Measurements from ENCODE around the gene OR13J1. TPM values are rescaled to one million over a fixed set of nuclear protein-coding genes. Genes with fewer than 3 reads are reported as not detected.

Gene OR13J1
- total RNA-seq, 2 experiments from 2014 or later, result not detected

DNA sequence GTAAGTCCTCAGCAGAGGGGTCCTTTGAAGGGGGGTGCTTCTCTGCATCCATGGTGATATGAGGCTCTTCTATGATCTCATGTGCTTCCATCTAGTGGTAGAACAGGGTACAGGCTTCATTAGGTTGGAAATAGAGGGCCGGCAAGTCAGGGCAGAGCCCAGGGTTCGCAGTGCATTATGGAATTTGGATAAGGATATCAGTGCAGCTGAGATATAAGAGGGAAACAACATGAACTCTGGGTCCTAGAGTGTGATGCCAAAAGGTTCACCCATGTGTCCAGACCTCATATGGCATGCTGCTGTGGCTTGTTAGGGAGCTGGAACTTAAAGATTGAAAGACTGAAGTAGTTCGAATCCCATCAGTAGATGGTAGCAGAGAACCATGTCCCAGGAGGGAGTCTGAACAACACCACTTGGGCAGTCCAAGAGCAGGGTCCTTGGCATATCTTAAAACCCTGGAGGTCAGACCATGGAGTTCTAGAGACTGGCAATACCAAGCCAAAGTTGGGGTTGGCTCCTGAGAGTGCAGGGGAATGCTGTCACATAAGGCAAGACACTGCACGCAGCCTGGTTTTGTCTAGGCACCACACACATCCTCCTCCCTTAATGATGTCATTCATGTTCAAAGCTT is 44.0 kb downstream of the OR13J1 start:
- no peak overlapping the region for H3K4me3 ChIP-seq (ENCODE audit: low read length)
- Mint-ChIP-seq H3K4me3 (peak overlapping the region; percentile 78), H3K9me3 (no peaks in the 10 kb centered on the region), H3K27ac (peak overlapping the region; percentile 12), H3K27me3 (no peaks in the 10 kb centered on the region), H3K36me3 (ENCODE audit: low read depth) (no peaks in the 10 kb centered on the region), H3K4me1 (ENCODE audit: low read depth) (peaks cover 34% of the 10 kb centered on the region)
- TF ChIP-seq, protein P1, sequence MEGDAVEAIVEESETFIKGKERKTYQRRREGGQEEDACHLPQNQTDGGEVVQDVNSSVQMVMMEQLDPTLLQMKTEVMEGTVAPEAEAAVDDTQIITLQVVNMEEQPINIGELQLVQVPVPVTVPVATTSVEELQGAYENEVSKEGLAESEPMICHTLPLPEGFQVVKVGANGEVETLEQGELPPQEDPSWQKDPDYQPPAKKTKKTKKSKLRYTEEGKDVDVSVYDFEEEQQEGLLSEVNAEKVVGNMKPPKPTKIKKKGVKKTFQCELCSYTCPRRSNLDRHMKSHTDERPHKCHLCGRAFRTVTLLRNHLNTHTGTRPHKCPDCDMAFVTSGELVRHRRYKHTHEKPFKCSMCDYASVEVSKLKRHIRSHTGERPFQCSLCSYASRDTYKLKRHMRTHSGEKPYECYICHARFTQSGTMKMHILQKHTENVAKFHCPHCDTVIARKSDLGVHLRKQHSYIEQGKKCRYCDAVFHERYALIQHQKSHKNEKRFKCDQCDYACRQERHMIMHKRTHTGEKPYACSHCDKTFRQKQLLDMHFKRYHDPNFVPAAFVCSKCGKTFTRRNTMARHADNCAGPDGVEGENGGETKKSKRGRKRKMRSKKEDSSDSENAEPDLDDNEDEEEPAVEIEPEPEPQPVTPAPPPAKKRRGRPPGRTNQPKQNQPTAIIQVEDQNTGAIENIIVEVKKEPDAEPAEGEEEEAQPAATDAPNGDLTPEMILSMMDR (IDR thresholded peaks at IDR 0.05), result peak; percentile 75
- ChIA-PET CTCF (interaction anchor here (0.8 to 2.1 kb wide), 13 partner anchors 9 to 134 kb away, joined by 3 to 12 read pairs (median 5); partner anchors contain the start of genes HINT2 and SPAG8), POLR2A (interaction anchor here (0.6 to 2.1 kb wide), 3 partner anchors 12 to 56 kb away, joined by 3 to 10 read pairs (median 5); partner anchors contain the start of genes HINT2 and SPAG8)
- peak in 5 of 14 experiments; percentile 25 to 78 (median 63) for DNase-seq
- H3K9me3 ChIP-seq (ENCODE audit: control insufficient read depth in 1 of 2, insufficient read depth in 1 of 2, low read length in 2 of 2), result no peaks in the 10 kb centered on the region
- H3K36me3 ChIP-seq (ENCODE audit: insufficient read depth, low read length), result no peaks in the 10 kb centered on the region
- peaks cover 25% of the 10 kb centered on the region for H3K4me1 ChIP-seq (ENCODE audit: insufficient read depth, low read length)
- no peaks in the 10 kb centered on the region for H3K27me3 ChIP-seq (ENCODE audit: control insufficient read depth in 1 of 2, insufficient read depth in 2 of 2, low read length in 2 of 2)
- H3K27ac ChIP-seq (ENCODE audit: low read depth in 1 of 2, low read length in 2 of 2), result no peak overlapping the region
- intact Hi-C loops (cut with DNase I, micrococcal nuclease), result loop anchor here (1.0 to 5.0 kb wide), 4 partner anchors 36 to 219 kb away; partner anchors contain the start of genes CCDC107 (in 1 of the 2), RMRP (in 1 of the 2) and TESK1 (in 1 of the 2)
- peak; percentile 42 for ATAC-seq (ENCODE audit: poor library complexity)

DNA sequence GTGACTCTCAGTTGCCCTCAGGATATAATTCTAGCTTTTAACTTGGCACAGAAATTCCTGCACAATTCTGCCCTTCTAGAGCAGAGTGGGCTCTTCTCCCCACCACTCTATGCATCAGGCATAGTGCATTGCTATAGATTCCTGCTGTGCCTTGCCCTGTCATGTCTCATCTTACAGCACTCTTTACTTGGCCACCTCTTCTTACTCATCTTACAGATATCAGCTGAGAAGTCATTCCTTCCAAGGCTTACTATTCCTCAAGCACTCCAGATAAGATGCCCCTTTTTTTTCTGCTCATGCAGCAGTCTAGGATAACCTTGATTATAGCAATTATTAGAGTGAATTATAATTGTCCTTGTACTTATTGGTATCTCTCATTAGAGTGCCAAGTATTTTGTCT is 47.3 kb downstream of the OR13J1 start:
- Mint-ChIP-seq H3K36me3 (ENCODE audit: low read depth) (no peaks in the 10 kb centered on the region), H3K27me3 (no peaks in the 10 kb centered on the region), H3K9me3 (no peaks in the 10 kb centered on the region), H3K27ac (no peak overlapping the region), H3K4me3 (no peak overlapping the region), H3K4me1 (ENCODE audit: low read depth) (peaks cover 6% of the 10 kb centered on the region)
- ChIA-PET CTCF (interaction anchor here (0.7 to 1.3 kb wide), 2 partner anchors 34 to 219 kb away, joined by 3 read pairs; no protein-coding TSS in a partner anchor), POLR2A (no interaction called here)
- no peak for DNase-seq
- ATAC-seq (ENCODE audit: poor library complexity), result no peak
- peaks cover 9% of the 10 kb centered on the region for H3K4me1 ChIP-seq (ENCODE audit: insufficient read depth, low read length)
- TF ChIP-seq, protein P1 (IDR thresholded peaks at IDR 0.05), result no peak
- H3K4me3 ChIP-seq (ENCODE audit: low read length), result no peak overlapping the region
- no peaks in the 10 kb centered on the region for H3K27me3 ChIP-seq (ENCODE audit: control insufficient read depth in 1 of 2, insufficient read depth in 2 of 2, low read length in 2 of 2)
- intact Hi-C loops (cut with DNase I, micrococcal nuclease), result loop anchor here in 1 of 2 experiments (5.0 kb wide), 1 partner anchor 1441 kb away; no protein-coding TSS in a partner anchor
- no peak overlapping the region for H3K27ac ChIP-seq (ENCODE audit: low read depth in 1 of 2, low read length in 2 of 2)
- no peaks in the 10 kb centered on the region for H3K36me3 ChIP-seq (ENCODE audit: insufficient read depth, low read length)
- no peaks in the 10 kb centered on the region for H3K9me3 ChIP-seq (ENCODE audit: control insufficient read depth in 1 of 2, insufficient read depth in 1 of 2, low read length in 2 of 2)

DNA sequence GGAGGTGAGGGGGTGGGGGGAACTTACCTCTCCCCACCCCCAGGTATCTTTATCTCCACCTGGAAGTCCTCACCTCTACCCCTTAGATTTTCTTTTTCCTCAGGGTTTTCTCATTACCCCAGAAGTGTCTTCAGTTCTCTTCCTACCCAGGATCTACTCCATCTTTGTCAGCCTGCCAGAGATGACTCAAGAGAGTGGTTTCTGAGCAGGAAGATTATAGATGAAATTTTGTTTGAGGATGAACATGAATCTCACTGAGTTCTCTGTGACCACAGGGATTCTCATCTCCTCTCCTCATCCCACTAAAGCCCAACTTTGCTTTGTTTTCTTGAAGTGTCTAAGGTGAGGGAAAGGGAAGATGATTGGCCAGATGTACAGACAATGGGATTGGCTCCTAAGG is 50.1 kb downstream of the OR13J1 start:
- Mint-ChIP-seq H3K27me3 (no peaks in the 10 kb centered on the region), H3K9me3 (no peaks in the 10 kb centered on the region), H3K4me1 (ENCODE audit: low read depth) (peaks cover 6% of the 10 kb centered on the region), H3K36me3 (ENCODE audit: low read depth) (peaks cover 5% of the 10 kb centered on the region), H3K4me3 (no peak overlapping the region), H3K27ac (no peak overlapping the region)
- intact Hi-C loops (cut with DNase I, micrococcal nuclease), result loop anchor here in 1 of 2 experiments (5.0 kb wide), 1 partner anchor 1438 kb away; no protein-coding TSS in a partner anchor
- DNase-seq (no peak), ATAC-seq (ENCODE audit: poor library complexity) (no peak)
- Histone ChIP-seq H3K4me3 (ENCODE audit: low read length) (no peak overlapping the region), H3K27ac (ENCODE audit: low read depth in 1 of 2, low read length in 2 of 2) (no peak overlapping the region), H3K27me3 (ENCODE audit: control insufficient read depth in 1 of 2, insufficient read depth in 2 of 2, low read length in 2 of 2) (no peaks in the 10 kb centered on the region), H3K9me3 (ENCODE audit: control insufficient read depth in 1 of 2, insufficient read depth in 1 of 2, low read length in 2 of 2) (no peaks in the 10 kb centered on the region), H3K36me3 (ENCODE audit: insufficient read depth, low read length) (no peaks in the 10 kb centered on the region), H3K4me1 (ENCODE audit: insufficient read depth, low read length) (peaks cover 2% of the 10 kb centered on the region)
- ChIA-PET POLR2A (no interaction called here), CTCF (no interaction called here)
- TF ChIP-seq, protein P1 (IDR thresholded peaks at IDR 0.05), result no peak

Other genes with a start within 250 kb of the OR13J1 start
- 10 to 100 TPM; 18.4 to 19.2 TPM for gene SIT1, start 219.5 kb downstream of the OR13J1 start, total RNA-seq
- over 10,000 TPM; 14,857 to 24,615 TPM for gene RMRP, start 212.4 kb downstream of the OR13J1 start, total RNA-seq
- 10 to 100 TPM; 10.2 TPM for gene CCDC107, start 212.1 kb downstream of the OR13J1 start, total RNA-seq
- under 1 TPM; 0.08 to 0.17 TPM for gene ARHGEF39, start 205.2 kb downstream of the OR13J1 start, total RNA-seq
- gene CA9, start 196.5 kb downstream of the OR13J1 start, total RNA-seq, result not detected
- gene TPM2, start 180.5 kb downstream of the OR13J1 start, total RNA-seq, result 10 to 100 TPM; 63.1 to 63.5 TPM
- 100 to 1,000 TPM; 149 to 151 TPM for gene TLN1, start 138.2 kb downstream of the OR13J1 start, total RNA-seq
- 10 to 100 TPM; 13.7 to 15.4 TPM for gene CREB3, start 137.7 kb downstream of the OR13J1 start, total RNA-seq
- 10 to 100 TPM; 17.3 to 18.6 TPM for gene GBA2, start 121.2 kb downstream of the OR13J1 start, total RNA-seq
- 10 to 100 TPM; 12.6 to 13.1 TPM for gene RGP1, start 121.1 kb downstream of the OR13J1 start, total RNA-seq
- gene MSMP, start 116.1 kb downstream of the OR13J1 start, total RNA-seq, result not detected
- gene NPR2, start 78.8 kb downstream of the OR13J1 start, total RNA-seq, result 1 to 10 TPM; 1.2 to 4.2 TPM
- 1 to 10 TPM in 1 of 2 experiments, under 1 TPM in 1; 0.81 to 1.3 TPM for gene SPAG8, start 58.1 kb downstream of the OR13J1 start, total RNA-seq
- gene HINT2, start 55.4 kb downstream of the OR13J1 start, total RNA-seq, result 10 to 100 TPM; 10.9 to 12.6 TPM
- not detected for gene FAM221B, start 41.7 kb downstream of the OR13J1 start, total RNA-seq
- gene TMEM8B, start 41.2 kb downstream of the OR13J1 start, total RNA-seq, result 1 to 10 TPM; 8.9 to 9.6 TPM
- not detected for gene HRCT1, start 35.8 kb upstream of the OR13J1 start, total RNA-seq
- not detected for gene SPAAR, start 39.1 kb upstream of the OR13J1 start, total RNA-seq
- gene OR2S2, start 87.8 kb upstream of the OR13J1 start, total RNA-seq, result not detected
- 1 to 10 TPM; 9.3 to 9.8 TPM for gene RECK, start 166.5 kb upstream of the OR13J1 start, total RNA-seq